ENCODE results near the gene AGRN. TPM values are rescaled to one million over a fixed set of nuclear protein-coding genes. Genes with fewer than 3 reads are reported as not detected.
"Not testable (repeated sequence)": the region's sequence is repeated elsewhere in the genome, so short reads cannot be mapped to it uniquely, and the experiment has no call there.

The AGRN gene
- total RNA-seq, 5 donors from 2014 or later (not counting 1 experiment from before 2014, with no cell fraction given) = 6.0 to 16.3 (median 9.9) TPM

- H3K9me3 Mint-ChIP-seq = no peaks in the 10 kb centered on the region
- ChIA-PET CTCF (no interaction called here), POLR2A (no interaction called here)
- H3K36me3 ChIP-seq (ENCODE audit: control insufficient read depth in 2 of 2, extremely low read depth in 1 of 2, insufficient read depth in 1 of 2, low read length in 1 of 2) = no peaks in the 10 kb centered on the region
- no peak overlapping the region for H3K27ac Mint-ChIP-seq
- H3K4me3 ChIP-seq (ENCODE audit: control insufficient read depth in 1 of 2, extremely low read depth in 1 of 2, low read length in 1 of 2) = no peak overlapping the region
- no peaks in the 10 kb centered on the region for H3K9me3 ChIP-seq
- DNase-seq = no peak
- H3K36me3 Mint-ChIP-seq = no peaks in the 10 kb centered on the region
- peaks cover 7 to 39% of the 10 kb centered on the region in 2 donors for H3K27me3 Mint-ChIP-seq
- H3K4me1 Mint-ChIP-seq = peaks cover 12 to 19% (median 17%) of the 10 kb centered on the region in 3 donors
- peaks cover 2 to 71% of the 10 kb centered on the region in 2 experiments for H3K27me3 ChIP-seq (replicated peaks in 1 of 2; ENCODE audit: control insufficient read depth in 2 of 2, extremely low read depth in 1 of 2, insufficient read depth in 2 of 2, low read length in 1 of 2)
- no peak overlapping the region for H3K4me3 Mint-ChIP-seq
- H3K4me1 ChIP-seq (ENCODE audit: control insufficient read depth in 1 of 2, extremely low read depth in 1 of 2, insufficient read depth in 2 of 2, low read length in 2 of 2) = peaks cover 9 to 40% of the 10 kb centered on the region in 2 experiments
- H3K27ac ChIP-seq (ENCODE audit: low read length) = no peak overlapping the region
- ATAC-seq (replicated peaks in 1 of 4) = no peak
- 44% methylated on average over 6 of the region's 7 CpGs for WGBS (ENCODE audit: insufficient coverage)
These were observed 15.5 kb upstream of the AGRN start for GRCh38 chr1:1004420-1004779.

GRCh38 chr1:1004780-1005697 lies 14.9 kb upstream of the AGRN start:
- 15% methylated on average over 17 of the region's 21 CpGs for WGBS (ENCODE audit: insufficient coverage)
- DNase-seq = peak in 2 of 35 experiments; percentile 4 to 52
- peaks cover 6 to 35% of the 10 kb centered on the region in 2 experiments for H3K4me1 ChIP-seq (ENCODE audit: control insufficient read depth in 1 of 2, extremely low read depth in 1 of 2, insufficient read depth in 2 of 2, low read length in 2 of 2)
- Mint-ChIP-seq H3K4me1 (peaks cover 12 to 19% (median 17%) of the 10 kb centered on the region in 3 donors), H3K4me3 (peak overlapping the region in 1 of 3 donors; percentile 63), H3K9me3 (no peaks in the 10 kb centered on the region), H3K36me3 (no peaks in the 10 kb centered on the region), H3K27ac (peak overlapping the region in 1 of 2 donors; percentile 59), H3K27me3 (peaks cover 7 to 39% of the 10 kb centered on the region in 2 donors)
- ATAC-seq (replicated peaks in 1 of 4) = no peak
- H3K9me3 ChIP-seq = no peaks in the 10 kb centered on the region
- H3K36me3 ChIP-seq (ENCODE audit: control insufficient read depth in 2 of 2, extremely low read depth in 1 of 2, insufficient read depth in 1 of 2, low read length in 1 of 2) = no peaks in the 10 kb centered on the region
- ChIA-PET POLR2A (no interaction called here), CTCF (no interaction called here)
- no peak overlapping the region for H3K4me3 ChIP-seq (ENCODE audit: control insufficient read depth in 1 of 2, extremely low read depth in 1 of 2, low read length in 1 of 2)
- no peak overlapping the region for H3K27ac ChIP-seq (ENCODE audit: low read length)
- H3K27me3 ChIP-seq (replicated peaks in 1 of 2; ENCODE audit: control insufficient read depth in 2 of 2, extremely low read depth in 1 of 2, insufficient read depth in 2 of 2, low read length in 1 of 2) = peaks cover 2 to 68% of the 10 kb centered on the region in 2 experiments

- no peak for ATAC-seq (replicated peaks in 1 of 4)
- H3K27me3 Mint-ChIP-seq = peaks cover 7 to 37% of the 10 kb centered on the region in 2 donors
- no peak overlapping the region for H3K27ac Mint-ChIP-seq
- CTCF ChIA-PET = no interaction called here
- Histone ChIP-seq H3K36me3 (ENCODE audit: control insufficient read depth in 2 of 2, extremely low read depth in 1 of 2, insufficient read depth in 1 of 2, low read length in 1 of 2) (no peaks in the 10 kb centered on the region), H3K9me3 (no peaks in the 10 kb centered on the region), H3K4me3 (ENCODE audit: control insufficient read depth in 1 of 2, extremely low read depth in 1 of 2, low read length in 1 of 2) (no peak overlapping the region), H3K27me3 (replicated peaks in 1 of 2; ENCODE audit: control insufficient read depth in 2 of 2, extremely low read depth in 1 of 2, insufficient read depth in 2 of 2, low read length in 1 of 2) (peaks cover 2 to 62% of the 10 kb centered on the region in 2 experiments), H3K4me1 (ENCODE audit: control insufficient read depth in 1 of 2, extremely low read depth in 1 of 2, insufficient read depth in 2 of 2, low read length in 2 of 2) (peaks cover 4 to 27% of the 10 kb centered on the region in 2 experiments), H3K27ac (ENCODE audit: low read length) (no peak overlapping the region)
- no peak for DNase-seq
- H3K36me3 Mint-ChIP-seq = no peaks in the 10 kb centered on the region
- WGBS (ENCODE audit: insufficient coverage) = 93% methylated on average over 21 of the region's 23 CpGs
- POLR2A ChIA-PET = no interaction called here
- no peaks in the 10 kb centered on the region for H3K9me3 Mint-ChIP-seq
- H3K4me3 Mint-ChIP-seq = no peak overlapping the region
- peaks cover 10 to 17% (median 13%) of the 10 kb centered on the region in 3 donors for H3K4me1 Mint-ChIP-seq
These were observed 14.1 kb upstream of the AGRN start for GRCh38 chr1:1005774-1006304.

GRCh38 chr1:1006305-1007159 lies 13.4 kb upstream of the AGRN start:
- no peak overlapping the region for H3K4me3 ChIP-seq (ENCODE audit: control insufficient read depth in 1 of 2, extremely low read depth in 1 of 2, low read length in 1 of 2)
- H3K36me3 ChIP-seq (ENCODE audit: control insufficient read depth in 2 of 2, extremely low read depth in 1 of 2, insufficient read depth in 1 of 2, low read length in 1 of 2) = no peaks in the 10 kb centered on the region
- WGBS (ENCODE audit: insufficient coverage) = 91% methylated on average over 37 of the region's 37 CpGs
- peak in 1 of 35 experiments; percentile 3 for DNase-seq
- H3K9me3 ChIP-seq = no peaks in the 10 kb centered on the region
- peaks cover 2 to 59% of the 10 kb centered on the region in 2 experiments for H3K27me3 ChIP-seq (replicated peaks in 1 of 2; ENCODE audit: control insufficient read depth in 2 of 2, extremely low read depth in 1 of 2, insufficient read depth in 2 of 2, low read length in 1 of 2)
- H3K27ac ChIP-seq (ENCODE audit: low read length) = no peak overlapping the region
- Mint-ChIP-seq H3K36me3 (no peaks in the 10 kb centered on the region), H3K27me3 (peaks cover 7 to 37% of the 10 kb centered on the region in 2 donors), H3K9me3 (no peaks in the 10 kb centered on the region), H3K27ac (no peak overlapping the region), H3K4me3 (no peak overlapping the region), H3K4me1 (peaks cover 11 to 16% (median 11%) of the 10 kb centered on the region in 3 donors)
- no peak for ATAC-seq (replicated peaks in 1 of 4)
- ChIA-PET CTCF (no interaction called here), POLR2A (interaction anchor here in 1 of 2 donors (1.0 kb wide), 1 partner anchor 12 kb away, joined by 3 read pairs; no protein-coding TSS in a partner anchor)
- peaks cover 0 to 20% of the 10 kb centered on the region in 2 experiments for H3K4me1 ChIP-seq (ENCODE audit: control insufficient read depth in 1 of 2, extremely low read depth in 1 of 2, insufficient read depth in 2 of 2, low read length in 2 of 2)

- H3K36me3 ChIP-seq (ENCODE audit: control insufficient read depth in 2 of 2, extremely low read depth in 1 of 2, insufficient read depth in 1 of 2, low read length in 1 of 2); H3K9me3 Mint-ChIP-seq; H3K9me3 ChIP-seq; CTCF ChIA-PET; H3K27ac ChIP-seq (ENCODE audit: low read length); ATAC-seq (replicated peaks in 1 of 4); DNase-seq; H3K4me3 ChIP-seq (ENCODE audit: control insufficient read depth in 1 of 2, extremely low read depth in 1 of 2, low read length in 1 of 2); H3K4me3 Mint-ChIP-seq; POLR2A ChIA-PET; H3K36me3 Mint-ChIP-seq; H3K27ac Mint-ChIP-seq: not testable (repeated sequence)
- Mint-ChIP-seq H3K4me1 (peaks cover 25 to 31% (median 30%) of the 10 kb centered on the region in 3 donors), H3K27me3 (peaks cover 2 to 17% of the 10 kb centered on the region in 2 donors)
- 80% methylated on average over 4 of the region's 8 CpGs for WGBS (ENCODE audit: insufficient coverage)
- peaks cover 0 to 23% of the 10 kb centered on the region in 2 experiments for H3K27me3 ChIP-seq (replicated peaks in 1 of 2; ENCODE audit: control insufficient read depth in 2 of 2, extremely low read depth in 1 of 2, insufficient read depth in 2 of 2, low read length in 1 of 2)
- H3K4me1 ChIP-seq (ENCODE audit: control insufficient read depth in 1 of 2, extremely low read depth in 1 of 2, insufficient read depth in 2 of 2, low read length in 2 of 2) = peaks cover 9 to 32% of the 10 kb centered on the region in 2 experiments
These were observed 9.8 kb upstream of the AGRN start for GRCh38 chr1:1010131-1010530.

GRCh38 chr1:1011396-1011949 lies 8.4 kb upstream of the AGRN start:
- no peak overlapping the region for H3K27ac ChIP-seq (ENCODE audit: low read length)
- Mint-ChIP-seq H3K9me3 (no peaks in the 10 kb centered on the region), H3K27me3 (peaks cover 0 to 9% of the 10 kb centered on the region in 2 donors), H3K27ac (peak overlapping the region in 1 of 2 donors; percentile 57), H3K36me3 (no peaks in the 10 kb centered on the region), H3K4me3 (no peak overlapping the region), H3K4me1 (peaks cover 22 to 31% (median 28%) of the 10 kb centered on the region in 3 donors)
- POLR2A ChIA-PET = no interaction called here
- peaks cover 9 to 31% of the 10 kb centered on the region in 2 experiments for H3K4me1 ChIP-seq (ENCODE audit: control insufficient read depth in 1 of 2, extremely low read depth in 1 of 2, insufficient read depth in 2 of 2, low read length in 2 of 2)
- WGBS (ENCODE audit: insufficient coverage) = 69% methylated on average over 12 of the region's 14 CpGs
- no peak for ATAC-seq (replicated peaks in 1 of 4)
- no peaks in the 10 kb centered on the region for H3K36me3 ChIP-seq (ENCODE audit: control insufficient read depth in 2 of 2, extremely low read depth in 1 of 2, insufficient read depth in 1 of 2, low read length in 1 of 2)
- no peak for DNase-seq
- no peaks in the 10 kb centered on the region for H3K9me3 ChIP-seq
- no peak overlapping the region for H3K4me3 ChIP-seq (ENCODE audit: control insufficient read depth in 1 of 2, extremely low read depth in 1 of 2, low read length in 1 of 2)
- peaks cover 0 to 9% of the 10 kb centered on the region in 2 experiments for H3K27me3 ChIP-seq (replicated peaks in 1 of 2; ENCODE audit: control insufficient read depth in 2 of 2, extremely low read depth in 1 of 2, insufficient read depth in 2 of 2, low read length in 1 of 2)
- CTCF ChIA-PET = no interaction called here
